GM19328 (cell line): ENCODE measurements around the gene SMG1.
"Not testable (repeated sequence)": the region's sequence is repeated elsewhere in the genome, so short reads cannot be mapped to it uniquely, and the experiment has no call there.

Experiments
- ATAC-seq: cut with Tn5 transposase; IDR thresholded peaks from one replicate; pipeline ENCODE4 v1.9.1; 2021; ENCODE audit warnings: mild to moderate bottlenecking, moderate library complexity; ENCODE audit not compliant: unreplicated experiment

The SMG1 gene

DNA sequence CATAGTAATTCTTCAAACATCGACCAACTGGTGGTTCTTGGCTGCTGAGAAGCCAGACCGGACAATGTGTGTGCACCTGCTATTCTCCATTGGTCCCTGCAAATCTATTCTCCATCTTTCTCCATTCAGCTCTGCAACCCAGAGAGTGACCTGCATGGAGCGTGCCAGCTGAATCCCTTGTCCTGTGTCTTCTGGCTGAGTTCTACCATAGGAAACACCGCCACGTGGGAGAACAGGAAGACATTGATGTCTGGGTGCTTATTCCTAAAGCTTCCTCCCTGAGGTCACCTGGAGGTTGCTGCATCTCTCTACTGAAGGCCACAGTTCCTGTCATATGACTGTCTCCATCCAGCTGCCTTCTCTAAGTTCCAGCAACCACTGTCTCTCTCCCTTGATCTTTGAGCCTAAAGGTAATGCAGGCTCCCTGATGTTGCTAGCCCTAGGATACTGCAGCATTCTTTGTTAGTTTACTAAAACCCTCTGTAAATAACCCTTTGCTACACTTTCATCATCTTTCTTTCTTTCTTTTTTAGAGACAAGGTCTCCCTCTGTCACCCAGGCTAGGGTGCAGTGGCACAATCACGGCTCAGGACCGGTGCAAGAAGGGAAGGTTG is 10.6 kb upstream of the SMG1 start:
- ATAC-seq = no peak

DNA sequence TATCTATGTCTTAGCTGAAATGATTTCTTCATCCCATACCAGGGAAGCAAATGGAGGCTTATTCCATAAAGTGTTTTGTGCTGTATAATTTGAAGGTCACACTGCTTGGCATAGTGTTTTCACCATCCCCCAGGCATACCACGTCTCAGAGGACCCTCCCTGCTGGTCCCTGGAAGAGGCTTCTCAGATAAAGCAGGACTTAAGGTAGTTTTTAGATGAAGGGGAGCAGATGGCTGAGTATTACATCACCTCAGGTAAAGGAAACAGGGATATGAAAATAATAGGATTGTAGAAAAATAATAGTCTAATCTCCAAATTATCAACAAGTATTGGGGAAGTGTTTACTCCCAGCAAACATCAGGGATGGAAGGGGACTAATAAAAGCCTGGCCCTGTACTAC is 7.3 kb upstream of the SMG1 start:
- ATAC-seq = no peak

DNA sequence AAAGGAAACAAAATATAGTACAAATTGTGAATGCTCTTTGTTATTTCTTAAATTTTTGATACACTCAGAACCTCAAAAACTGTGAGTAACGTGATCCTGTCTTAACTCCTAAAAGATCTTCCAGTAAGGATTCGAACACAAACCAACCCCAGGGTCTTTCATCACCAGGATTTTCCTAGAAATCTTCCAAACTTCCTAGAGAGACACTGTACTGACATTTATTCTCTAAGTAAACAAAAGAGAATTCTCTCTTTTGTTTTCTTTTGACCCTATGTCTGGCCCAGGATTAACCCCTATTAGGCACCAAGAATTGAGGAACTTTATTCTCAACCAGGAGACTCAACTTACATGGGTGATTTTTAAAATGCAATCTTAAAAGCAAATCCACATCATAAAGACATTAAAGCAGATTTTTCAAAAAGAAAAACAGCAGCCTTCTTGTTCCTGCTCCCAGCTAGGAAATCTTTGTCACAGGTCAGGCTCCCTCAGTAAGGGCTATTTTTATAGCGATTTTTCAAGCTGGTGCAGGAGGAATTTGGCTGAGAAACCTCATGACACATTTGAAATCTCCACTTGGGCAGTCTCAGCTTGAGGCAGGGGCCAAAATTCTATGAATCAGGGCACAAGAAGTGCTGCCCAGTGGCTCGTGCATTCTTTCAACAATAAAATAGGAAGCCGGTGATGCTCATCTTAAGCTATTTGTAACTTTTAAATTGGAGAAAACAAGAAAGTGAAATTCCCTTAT is 6.2 kb upstream of the SMG1 start:
- no peak for ATAC-seq

DNA sequence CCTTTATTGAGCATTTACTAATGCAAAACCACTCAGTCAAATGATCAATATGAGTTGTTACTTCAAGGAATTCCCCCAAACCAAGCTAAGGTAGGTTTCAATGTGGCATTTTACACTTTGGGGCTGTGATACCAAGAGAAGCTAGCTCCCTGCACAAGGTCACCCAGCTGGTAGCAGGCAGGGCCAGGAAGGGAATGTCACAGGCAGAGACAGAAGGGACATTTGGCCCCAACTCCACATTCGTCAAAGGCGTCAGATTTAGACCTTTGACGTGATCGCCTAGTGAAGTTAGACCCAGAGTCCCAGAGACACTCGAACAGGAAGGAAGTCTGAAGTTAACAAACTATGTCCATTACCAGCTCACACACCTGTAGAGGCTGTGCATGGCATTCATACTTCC is 5.5 kb upstream of the SMG1 start:
- ATAC-seq = no peak

DNA sequence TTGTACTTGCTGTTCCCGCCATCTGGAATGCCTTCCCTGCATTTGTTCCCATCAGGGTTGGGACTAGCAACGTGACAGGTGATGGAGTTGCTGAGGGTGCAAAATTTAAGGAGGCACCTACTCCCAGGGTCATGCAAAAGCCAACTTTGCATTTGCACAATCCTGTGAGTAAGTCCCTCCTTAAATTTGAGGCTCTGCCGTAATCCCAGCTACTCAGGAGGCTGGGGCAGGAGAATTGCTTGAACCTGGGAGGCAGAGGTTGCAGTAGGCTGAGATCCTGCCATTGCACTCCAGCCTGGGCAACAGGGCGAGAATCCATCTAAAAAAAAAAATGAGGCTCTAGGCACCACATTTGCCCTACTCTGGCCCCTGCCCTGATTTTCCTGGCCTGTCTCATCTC is 3.9 kb upstream of the SMG1 start:
- ATAC-seq = not testable (repeated sequence)

DNA sequence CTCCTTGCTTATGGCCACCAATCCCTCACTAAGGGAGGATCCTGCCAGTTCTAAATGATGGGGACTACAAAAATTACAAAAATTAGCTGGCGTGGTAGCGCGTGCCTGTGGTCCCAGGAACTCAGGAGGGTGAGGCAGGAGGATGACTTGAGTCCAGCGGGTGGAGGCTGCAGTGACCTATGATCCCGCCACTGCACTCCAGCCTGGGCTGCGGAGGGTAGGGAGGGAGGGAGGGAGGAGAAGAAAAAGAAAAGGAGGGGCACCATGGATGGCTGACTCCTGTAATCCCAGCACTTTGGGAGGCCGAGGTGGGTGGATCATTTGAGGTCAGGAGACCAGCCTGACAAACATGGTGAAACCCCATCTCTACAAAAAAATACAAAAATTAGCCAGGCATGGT is 1.9 kb upstream of the SMG1 start:
- not testable (repeated sequence) for ATAC-seq

DNA sequence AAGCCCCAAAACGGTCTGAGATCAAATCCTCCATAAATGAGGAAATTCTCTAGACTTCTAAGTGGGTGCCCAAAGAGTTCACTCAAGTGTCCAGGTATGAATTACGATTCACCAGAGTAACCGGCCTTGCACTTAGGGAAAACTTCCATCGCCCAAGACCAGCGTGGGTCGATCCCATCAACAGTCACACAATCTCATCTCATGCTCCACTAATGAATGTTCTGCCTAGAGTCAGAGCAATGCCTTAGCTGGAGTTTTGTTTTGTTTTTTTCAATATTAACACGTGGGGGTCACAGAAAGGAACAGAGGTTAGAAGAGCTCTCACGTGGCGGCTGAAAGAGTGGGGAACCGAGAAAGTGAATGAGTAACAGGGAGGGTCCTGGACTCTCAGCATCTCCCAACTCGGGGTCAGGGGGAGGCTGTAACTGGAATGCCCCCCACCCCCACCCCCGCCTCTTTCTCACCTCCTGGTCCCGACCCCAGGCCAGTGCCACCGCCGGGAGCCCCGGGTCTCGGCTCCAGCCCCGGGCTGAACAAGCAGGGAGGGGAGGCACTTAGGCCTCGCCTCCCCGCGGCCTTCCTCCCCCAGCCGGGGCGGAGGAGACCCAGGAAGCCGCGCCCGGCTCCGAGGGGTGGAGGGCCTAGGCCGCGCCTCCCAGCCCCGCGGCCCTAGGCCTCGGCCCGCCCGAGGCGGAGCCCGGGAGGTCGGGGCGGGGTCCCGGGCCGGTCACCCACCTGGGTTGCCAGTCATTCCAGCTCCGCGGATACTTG is 808 bp downstream of the SMG1 start:
- ATAC-seq = peak; percentile 57

DNA sequence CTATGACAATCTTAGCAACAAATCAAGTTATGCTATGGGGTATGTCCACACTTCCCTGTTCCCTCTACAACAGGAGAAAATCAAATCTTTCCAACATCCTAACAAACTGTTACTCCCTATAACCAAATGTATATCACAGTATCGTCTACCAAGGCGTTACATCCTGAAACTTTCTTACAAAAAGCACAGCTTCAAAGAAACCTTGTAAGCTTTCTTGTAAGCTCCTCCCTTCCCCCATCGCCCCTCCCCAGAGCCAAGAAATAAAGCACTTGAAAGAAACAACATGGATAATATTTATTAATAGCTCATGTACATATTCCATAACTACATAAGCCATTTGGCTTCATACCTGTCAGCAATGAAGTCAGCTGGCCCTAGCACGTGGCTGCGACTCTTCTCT is 2.3 kb downstream of the SMG1 start:
- not testable (repeated sequence) for ATAC-seq

DNA sequence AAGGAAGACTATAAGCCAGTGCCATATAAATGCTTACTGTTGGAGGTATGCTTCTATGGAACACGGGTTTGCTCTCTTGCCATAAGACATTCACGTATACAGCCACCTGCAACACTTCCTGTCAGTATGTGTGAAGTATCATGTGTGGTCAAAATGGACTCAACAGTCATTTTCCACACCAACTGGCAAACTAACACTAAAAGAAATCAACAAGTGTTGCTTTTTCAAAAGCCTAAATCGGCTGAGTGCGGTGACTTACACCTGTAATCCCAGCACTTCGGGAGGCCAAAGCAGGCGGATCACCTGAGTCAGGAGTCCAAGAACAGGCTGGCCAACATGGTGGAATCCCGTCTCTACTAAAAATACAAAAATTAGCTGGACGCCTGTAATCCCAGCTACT is 3.1 kb downstream of the SMG1 start:
- not testable (repeated sequence) for ATAC-seq

DNA sequence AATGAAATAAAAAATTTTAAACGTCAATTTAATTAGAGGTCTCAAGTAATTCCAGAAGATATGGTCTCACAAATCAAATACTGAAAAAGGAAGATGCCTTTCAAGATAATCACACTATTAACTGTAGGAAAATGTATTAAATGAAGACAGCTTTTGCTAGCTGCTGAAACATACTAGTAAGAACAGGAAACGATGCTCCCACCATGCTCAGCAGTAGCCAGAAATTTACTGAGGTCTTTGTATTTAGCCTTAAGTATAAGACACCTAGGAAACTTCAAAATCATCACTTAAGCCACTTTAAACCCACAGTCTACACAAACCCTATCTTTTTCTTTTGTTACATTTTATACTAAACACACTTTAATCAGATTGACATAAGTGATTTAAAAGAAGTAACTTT is 16.6 kb downstream of the SMG1 start:
- ATAC-seq = not testable (repeated sequence)

DNA sequence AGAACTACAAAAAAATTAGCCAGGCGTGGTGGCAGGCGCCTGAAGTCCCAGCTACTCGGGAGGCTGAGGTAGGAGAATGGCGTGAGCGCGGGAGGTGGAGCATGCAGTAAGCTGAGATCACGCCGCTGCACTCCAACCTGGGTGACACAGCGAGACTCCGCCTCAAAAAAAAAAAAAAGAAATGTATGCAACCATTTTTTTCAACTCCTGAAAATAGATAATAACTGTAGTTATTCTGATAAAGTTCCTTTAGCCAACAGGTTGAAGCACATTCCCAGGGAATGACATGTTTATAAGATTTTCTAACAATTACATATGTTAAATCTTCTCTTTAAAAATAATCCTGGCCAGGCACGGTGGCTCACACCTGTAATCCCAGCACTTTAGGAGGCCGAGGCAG is 17.5 kb downstream of the SMG1 start:
- not testable (repeated sequence) for ATAC-seq

DNA sequence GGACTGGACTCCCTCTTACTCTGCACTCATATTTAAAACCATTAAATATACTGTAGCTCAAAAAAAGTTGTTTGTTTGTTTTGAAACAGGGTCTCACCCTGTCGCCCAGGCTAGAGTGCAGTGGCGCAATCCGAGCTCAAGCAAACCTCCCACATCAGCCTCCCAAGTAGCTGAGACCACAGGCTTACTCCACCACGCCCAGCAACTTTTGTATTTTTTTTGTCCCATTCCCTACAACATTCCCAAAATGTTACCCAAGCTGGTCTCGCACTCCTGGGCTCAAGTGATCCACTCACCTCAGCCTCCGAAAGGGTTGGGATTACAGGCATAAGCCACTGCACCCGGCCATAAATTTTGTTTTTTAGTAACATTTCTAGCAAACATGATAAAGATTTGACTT is 23.4 kb downstream of the SMG1 start:
- not testable (repeated sequence) for ATAC-seq

DNA sequence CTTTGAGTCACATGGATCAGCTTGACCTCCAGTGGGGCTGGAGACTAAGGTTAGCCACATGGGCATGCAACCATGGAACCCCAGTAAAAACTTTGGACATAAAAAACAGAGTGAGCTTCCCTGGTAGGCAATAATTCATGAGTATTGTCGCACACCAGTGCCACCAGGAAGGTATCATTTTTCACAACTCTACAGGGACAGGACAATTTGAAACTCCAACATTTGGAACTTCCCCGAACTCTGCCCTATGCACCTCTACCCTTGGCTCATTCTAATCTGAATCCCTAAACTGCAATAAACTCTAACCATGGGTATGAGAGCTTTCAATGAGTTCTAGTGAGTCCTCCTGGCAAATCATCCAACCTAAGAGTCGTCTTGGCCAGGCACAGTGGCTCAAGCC is 24.2 kb downstream of the SMG1 start:
- ATAC-seq = not testable (repeated sequence)

DNA sequence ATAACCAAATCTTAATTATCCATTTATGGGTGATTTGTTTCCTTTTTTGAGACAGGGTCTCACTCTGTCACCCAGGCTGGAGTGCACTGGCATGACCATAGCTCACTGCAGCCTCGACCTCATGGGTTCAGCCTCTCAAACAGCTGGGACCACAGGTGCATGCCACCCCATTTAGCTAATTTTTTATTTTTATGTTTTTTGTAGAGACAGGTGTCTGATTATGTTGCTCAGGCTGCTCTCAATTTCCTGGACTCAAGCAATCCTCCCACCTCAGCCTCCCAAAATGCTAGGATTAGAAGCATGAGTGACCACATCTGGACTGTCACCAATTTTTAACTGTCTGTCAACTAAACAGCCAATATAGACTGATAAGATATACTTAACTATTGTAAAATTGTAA is 25.0 kb downstream of the SMG1 start:
- not testable (repeated sequence) for ATAC-seq

DNA sequence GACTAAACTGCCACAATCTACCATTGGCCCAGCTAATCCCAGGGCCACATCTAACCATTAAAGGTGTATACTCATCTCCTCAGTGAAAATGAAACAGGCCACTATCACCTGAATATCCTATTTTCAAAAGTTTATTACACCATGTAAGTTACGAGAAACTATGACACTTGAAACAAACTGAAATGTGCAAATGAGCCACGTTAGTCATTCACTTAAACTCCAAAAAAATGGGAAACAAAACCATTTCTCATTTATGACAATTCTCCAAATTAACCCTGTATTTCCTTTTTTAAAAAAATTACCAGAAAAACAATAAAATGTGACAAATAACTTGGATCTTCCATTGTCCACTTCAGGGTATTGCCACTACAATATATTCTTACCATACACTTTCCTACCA is 41.8 kb downstream of the SMG1 start:
- ATAC-seq = not testable (repeated sequence)

DNA sequence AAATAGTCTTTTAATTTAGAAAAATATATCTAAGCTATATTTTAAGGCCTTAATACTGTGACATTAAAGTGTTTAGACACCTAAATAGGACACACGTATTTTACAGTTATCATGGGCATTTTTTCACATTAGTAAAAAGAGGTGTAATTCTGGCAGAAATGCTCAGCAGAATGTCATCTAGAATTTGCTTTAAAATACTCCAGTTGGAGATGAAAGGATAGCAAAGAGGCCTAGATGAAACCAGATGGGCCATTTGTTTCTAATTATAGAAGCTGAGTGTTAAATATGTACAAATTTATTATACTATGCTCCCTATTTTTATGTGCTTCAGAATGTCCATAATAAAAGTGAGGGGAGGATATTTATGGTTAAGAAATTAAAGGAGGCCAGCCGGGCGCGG is 48.5 kb downstream of the SMG1 start:
- ATAC-seq = not testable (repeated sequence)

DNA sequence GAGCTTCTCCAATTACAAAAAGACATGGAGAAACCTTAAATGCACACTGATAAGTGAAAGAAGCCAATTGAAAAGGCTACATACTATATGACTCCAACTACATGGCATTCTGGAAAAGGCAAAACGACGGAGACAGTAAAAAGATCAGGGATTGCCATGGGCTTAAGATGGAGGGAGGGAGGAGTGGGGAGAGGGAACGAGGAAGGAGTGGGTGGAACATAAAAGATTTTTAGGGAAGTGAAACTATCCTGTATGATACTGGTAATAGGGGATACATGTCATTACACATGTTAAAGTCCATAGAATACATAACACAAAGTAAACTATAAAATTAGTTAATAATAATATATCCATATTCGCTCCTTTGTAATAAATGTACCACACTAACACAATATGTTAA is 48.9 kb downstream of the SMG1 start:
- not testable (repeated sequence) for ATAC-seq

DNA sequence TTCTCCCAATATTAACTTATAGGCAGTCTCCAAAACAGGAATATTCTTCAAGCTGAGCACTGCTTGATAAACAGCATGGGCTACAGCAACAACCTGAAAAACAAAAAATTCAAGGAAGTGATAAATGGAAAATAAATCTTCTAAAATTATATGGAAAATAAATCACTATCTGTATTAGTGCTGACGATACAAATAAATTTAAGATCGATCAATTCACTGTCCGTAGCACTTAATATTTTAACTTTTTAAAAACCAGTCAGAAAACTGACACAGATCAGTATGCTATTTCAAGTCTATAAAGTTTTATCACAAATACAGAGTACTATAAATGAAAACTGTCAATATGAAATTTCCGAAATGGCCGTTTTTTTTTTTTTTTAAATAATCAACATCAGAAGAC is 49.9 kb downstream of the SMG1 start:
- ATAC-seq = not testable (repeated sequence)

DNA sequence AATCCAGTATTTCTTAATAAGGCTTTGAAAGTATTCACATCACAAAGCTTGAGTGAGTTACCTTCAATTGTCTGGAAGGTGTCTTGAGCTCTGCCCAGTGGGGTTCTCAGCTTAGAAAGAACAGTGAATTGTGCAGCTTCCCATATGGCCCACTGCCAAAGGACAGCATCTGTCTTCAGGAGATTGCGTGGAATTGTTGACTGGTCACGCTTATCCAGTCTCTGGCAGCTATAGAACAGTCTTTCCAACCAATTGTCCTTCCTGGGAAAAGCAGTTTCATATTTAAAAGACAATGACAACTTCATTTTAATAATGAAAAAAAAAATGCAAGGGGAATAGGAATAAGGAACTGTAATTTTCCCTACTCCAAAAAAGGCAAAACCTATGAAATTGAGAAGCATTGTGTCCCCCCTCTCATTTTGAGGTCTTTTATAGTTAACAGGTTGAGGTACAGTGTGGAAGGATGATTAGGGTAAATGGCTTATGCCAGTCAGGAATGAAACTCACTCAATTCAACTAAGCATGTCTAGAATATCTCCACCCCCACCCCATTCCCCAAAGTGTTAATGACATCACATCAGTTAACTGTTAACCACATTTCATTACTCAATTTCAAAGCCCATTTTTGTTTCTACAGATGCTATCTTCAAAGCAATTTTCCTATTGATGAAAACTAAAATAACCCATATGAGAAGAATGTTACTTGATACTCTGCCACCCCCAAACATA is 57.0 kb downstream of the SMG1 start:
- not testable (repeated sequence) for ATAC-seq

DNA sequence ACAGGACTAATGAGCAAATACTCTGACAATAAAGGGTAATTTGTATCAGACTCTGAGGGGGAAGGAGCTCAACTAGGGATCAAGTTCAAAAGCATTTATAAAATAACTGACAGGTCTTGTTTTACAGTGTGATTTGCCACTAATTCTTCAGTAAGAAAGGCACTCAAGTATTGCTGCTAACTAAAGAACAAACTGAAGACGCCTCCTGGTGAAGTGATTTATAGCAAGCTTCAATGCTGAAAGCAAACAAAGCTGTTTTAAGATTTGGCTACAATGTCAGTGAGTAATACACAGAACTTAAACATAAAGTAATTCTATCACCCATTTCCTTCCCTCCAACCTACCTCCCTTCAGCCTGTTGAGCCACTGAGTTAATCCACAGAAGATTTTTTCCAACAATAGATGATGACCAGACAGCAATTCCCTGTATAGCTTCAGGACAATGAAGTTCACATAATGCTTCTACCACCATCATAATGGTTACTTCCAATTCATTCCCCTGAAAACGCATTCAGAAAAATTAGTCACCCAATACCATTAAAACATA is 59.9 kb downstream of the SMG1 start:
- not testable (repeated sequence) for ATAC-seq

DNA sequence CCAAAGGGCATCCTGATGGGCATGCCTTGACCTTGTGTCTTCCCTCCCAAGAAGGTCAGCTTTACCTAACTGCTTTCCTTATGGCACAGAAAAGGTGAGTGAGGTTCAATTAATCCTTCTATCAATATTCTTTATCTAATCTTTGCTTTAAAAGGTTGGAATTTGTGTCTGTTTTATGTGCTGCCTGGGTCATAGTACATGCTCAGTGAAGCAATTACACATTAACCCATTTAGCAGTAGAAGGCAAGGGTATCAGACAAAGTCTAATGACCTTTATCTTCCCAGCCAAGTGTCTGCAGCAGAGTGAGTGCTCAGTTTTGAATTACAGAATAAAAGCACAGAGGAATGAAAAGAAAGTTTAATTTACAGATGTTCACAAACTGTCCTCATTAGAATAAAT is 63.3 kb downstream of the SMG1 start:
- ATAC-seq = not testable (repeated sequence)
